ENCODE data around the gene SH3BGRL. TPM values are rescaled to one million over a fixed set of nuclear protein-coding genes. Genes with fewer than 3 reads are reported as not detected.

SH3BGRL gene
- total RNA-seq (2016; rRNA removed; fragmentation: Illumina TruSeq; extraction: Trizol) (8.9 and 17.9 TPM in 2 replicates), polyA plus RNA-seq (2011; rRNA removed) (8.2 and 11.4 TPM in 2 replicates), polyA minus RNA-seq (2011; rRNA and poly(A)+ RNA removed; ENCODE audit: low replicate concordance) (3.0 and 10.1 TPM in 2 replicates), Bru-seq, nascent RNA (percentile 45 among the genes with signal in this experiment), BruChase-seq, experiment 1, labeled RNA remaining after a 6-hour chase (percentile 44 among the genes with signal in this experiment), BruChase-seq, experiment 2, labeled RNA remaining after a 2-hour chase (percentile 45 among the genes with signal in this experiment)
- 1.5 and 1.6 TPM in 2 replicates for total RNA-seq (2016; cell fraction: cytosol; rRNA removed; fragmentation: Illumina TruSeq; extraction: Trizol; ENCODE audit: low read depth)
- 11.5 and 14.9 TPM in 2 replicates for total RNA-seq (2016; cell fraction: insoluble cytoplasmic fraction; rRNA removed; fragmentation: Illumina TruSeq; extraction: Trizol)
- total RNA-seq (2016; cell fraction: membrane; rRNA removed; fragmentation: Illumina TruSeq; extraction: Trizol): 4.4 and 4.8 TPM in 2 replicates
- 5.1 and 5.7 TPM in 2 replicates for total RNA-seq (2016; cell fraction: nucleus; rRNA removed; fragmentation: Illumina TruSeq; extraction: Trizol)
- polyA plus RNA-seq (2011; cell fraction: cytosol; rRNA removed): 5.9 and 9.1 TPM in 2 replicates
- 1.4 and 2.3 TPM in 2 replicates for polyA plus RNA-seq (2011; cell fraction: nucleus; rRNA removed)
- 7.6 and 12.1 TPM in 2 replicates for polyA plus RNA-seq (2012)
- 3.5 and 3.7 TPM in 2 replicates for polyA plus RNA-seq (2016; cell fraction: cytosol; fragmentation: Illumina TruSeq; extraction: Trizol; ENCODE audit: low read depth)
- polyA plus RNA-seq (2016; cell fraction: insoluble cytoplasmic fraction; fragmentation: Illumina TruSeq; extraction: Trizol; ENCODE audit: low read depth): 28.6 and 34.1 TPM in 2 replicates
- polyA plus RNA-seq (2016; cell fraction: membrane; fragmentation: Illumina TruSeq; extraction: Trizol; ENCODE audit: low read depth): 5.9 and 6.1 TPM in 2 replicates
- 9.2 and 10.9 TPM in 2 replicates for polyA plus RNA-seq (2016; cell fraction: nucleus; fragmentation: Illumina TruSeq; extraction: Trizol; ENCODE audit: insufficient read depth, low read depth)
- 5.7 and 6.5 TPM in 2 replicates for polyA minus RNA-seq (2011; cell fraction: cytosol; rRNA and poly(A)+ RNA removed)
- polyA minus RNA-seq (2011; cell fraction: nucleus; rRNA and poly(A)+ RNA removed): 4.9 and 6.2 TPM in 2 replicates
- long read RNA-seq, experiment 1, transcript SH3BGRL-201 (4 exons, 1,923 nt): major isoform, 28 of 28 reads
- long read RNA-seq, experiment 1, partial matches to known transcripts: 0 of 28 reads
- long read RNA-seq, experiment 1, other reads (novel, unspliced or antisense): 0 of 28 reads
- long read RNA-seq, experiment 2, transcript SH3BGRL-201 (4 exons, 1,923 nt): major isoform, 6 of 11 reads
- long read RNA-seq, experiment 2, partial matches to known transcripts: 0 of 11 reads
- long read RNA-seq, experiment 2, other reads (novel, unspliced or antisense): 5 of 11 reads

GRCh38 chrX:81201671-81202455, at the start of gene SH3BGRL, which contains the start of gene HMGN5:
TSS of gene SH3BGRL (plus strand) at chrX:81202102. CDS start at chrX:81202201, 99 bp downstream.
TSS of gene HMGN5 (minus strand) at chrX:81201913. CDS start at chrX:81121549, 80,364 bp downstream.
- FAIRE-seq: no peak
- Histone ChIP-seq H3K79me2 (ENCODE audit: insufficient read depth, low read length) (no peaks in the 10 kb centered on the region), H3K9me3 (ENCODE audit: low read length) (no peaks in the 10 kb centered on the region), H3K36me3 (replicated peaks in 1 of 2; ENCODE audit: control insufficient read depth in 1 of 2, insufficient read depth in 2 of 2, low read length in 2 of 2) (no peaks in the 10 kb centered on the region), H3K4me1 (ENCODE audit: insufficient read depth, low read length) (no peaks in the 10 kb centered on the region), H4K20me1 (ENCODE audit: insufficient read depth, low read length) (no peaks in the 10 kb centered on the region), H2AFZ (ENCODE audit: low read length) (peak within 1 kb of the TSS; percentile 83), H3K27ac (ENCODE audit: extremely low read length, insufficient read depth, low read length) (peak within 1 kb of the TSS; percentile 51), H3K27me3 (ENCODE audit: control insufficient read depth in 1 of 2, insufficient read depth in 2 of 2, low read length in 2 of 2) (no peaks in the 10 kb centered on the region), H3K9ac (ENCODE audit: insufficient read depth, low read depth, low read length) (peak within 1 kb of the TSS; percentile 72), H3K4me3 (replicated peaks in 1 of 3; ENCODE audit: insufficient read depth in 1 of 3, low read depth in 2 of 3, low read length in 3 of 3) (peak within 1 kb of the TSS; percentile 74 to 79 (median 77)), H3K4me2 (ENCODE audit: low read depth, low read length) (peak within 1 kb of the TSS; percentile 67)
- no TSS peak for BruUV-seq (replicated peaks)
- in situ Hi-C loops (cut with HindIII; ENCODE audit: extremely low pct_ligation_motif_present, low pct_unique_long_range_greater_than_20kb) (no loop called here), intact Hi-C loops (cut with micrococcal nuclease; ENCODE audit: unreplicated experiment) (loop anchor here (10.0 kb wide), 1 partner anchor 387 kb away; no protein-coding TSS in a partner anchor)
- CTCF ChIA-PET (ENCODE audit: low intra/inter-chr PET ratio, low total read pairs): no interaction called here
- POLR2A ChIA-PET: interaction anchor here (0.7 kb wide), 1 partner anchor 160 kb away, joined by 3 read pairs; no protein-coding TSS in a partner anchor
- peak; percentile 61 for DNase-seq (ENCODE audit: low spot score)
- WGBS (ENCODE audit: low lambda C conversion rate): under 1% methylated on average over 16 of the region's 23 CpGs
- peak; percentile 100 for ATAC-seq
- TF ChIP-seq CHD2 (IDR thresholded peaks at IDR 0.05; ENCODE audit: low read depth, low read length) (peak; percentile 79), KMT2A (CRISPR knock-in tag; IDR thresholded peaks at IDR 0.05) (0 out of 2 replicates have a peak, but pooled peaks have one; percentile 17), POLR2A (IDR thresholded peaks at IDR 0.05; ENCODE audit: insufficient read depth in 1 of 2, low read depth in 2 of 2, low read length in 2 of 2) (peak in 1 of 2 experiments; percentile 28; a peak in 1 of 4 replicates), ONECUT2 (CRISPR knock-in tag; IDR thresholded peaks at IDR 0.05) (peak; percentile 56; the same call in 1 of the 2 replicates), ZNF362 (CRISPR knock-in tag; IDR thresholded peaks at IDR 0.05; ENCODE audit: borderline replicate concordance) (peak; percentile 82), GPBP1L1 (CRISPR knock-in tag; IDR thresholded peaks at IDR 0.05) (no peak), POLR2G (IDR thresholded peaks at IDR 0.05; ENCODE audit: low read depth, low read length) (peak; percentile 55), SNAPC4 (CRISPR knock-in tag; IDR thresholded peaks at IDR 0.05) (no peak), ELF1 (CRISPR knock-in tag; IDR thresholded peaks at IDR 0.05) (peak; percentile 45; the same call in 1 of the 2 replicates), KLF11 (CRISPR knock-in tag; IDR thresholded peaks at IDR 0.05) (no peak)

Measured in HepG2 (cell line).